ENCODE measurements around the gene FBLN1.
"Not testable (repeated sequence)": the region's sequence is repeated elsewhere in the genome, so short reads cannot be mapped to it uniquely, and the experiment has no call there.

The FBLN1 gene

DNA sequence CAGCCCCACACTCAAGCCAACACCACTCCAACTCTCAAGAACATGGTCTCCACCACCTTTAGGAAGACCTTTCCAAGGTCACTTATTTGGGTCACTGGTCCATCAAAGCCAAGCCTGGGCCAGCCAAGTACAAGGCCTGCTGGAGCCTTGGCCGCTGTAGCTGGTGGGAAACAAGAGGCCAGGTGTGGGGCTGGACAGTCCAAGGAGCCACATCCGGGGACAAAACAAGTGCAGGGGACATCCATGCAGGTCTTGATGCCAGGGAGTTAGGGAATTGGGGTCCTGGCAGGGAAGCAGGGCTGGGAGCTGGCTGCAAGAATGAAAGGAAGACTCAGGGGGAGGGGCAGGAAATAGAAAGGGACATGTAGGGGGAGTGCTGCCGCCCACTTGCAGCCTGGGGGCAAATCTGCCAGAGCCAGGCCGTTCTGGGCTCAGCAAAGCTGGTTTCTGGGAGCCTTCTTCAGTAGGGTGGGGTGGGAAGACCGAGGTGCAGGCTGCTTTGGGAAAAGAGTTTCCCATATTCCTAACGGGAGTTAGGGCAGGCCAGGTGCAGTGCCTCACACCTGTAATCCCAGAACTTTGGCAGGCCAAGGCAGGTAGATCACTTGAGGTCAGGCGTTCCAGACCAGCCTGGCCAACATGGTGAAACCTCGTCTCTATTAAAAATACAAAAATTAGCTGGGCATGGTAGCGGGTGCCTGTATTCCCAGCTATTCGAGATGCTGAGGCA, 99.5 kb downstream of the FBLN1 start:
- CTCF ChIA-PET = interaction anchor here (0.8 kb wide), 1 partner anchor 1391 kb away, joined by 3 read pairs; no protein-coding TSS in a partner anchor
- DNase-seq = no peak
- peaks cover 38% of the 10 kb centered on the region for H3K27me3 Mint-ChIP-seq
- no peaks in the 10 kb centered on the region for H3K9me3 Mint-ChIP-seq
- no peak overlapping the region for H3K4me3 Mint-ChIP-seq
- no peaks in the 10 kb centered on the region for H3K4me1 Mint-ChIP-seq
- H3K27ac Mint-ChIP-seq = no peak overlapping the region
- H3K36me3 Mint-ChIP-seq = no peaks in the 10 kb centered on the region

DNA sequence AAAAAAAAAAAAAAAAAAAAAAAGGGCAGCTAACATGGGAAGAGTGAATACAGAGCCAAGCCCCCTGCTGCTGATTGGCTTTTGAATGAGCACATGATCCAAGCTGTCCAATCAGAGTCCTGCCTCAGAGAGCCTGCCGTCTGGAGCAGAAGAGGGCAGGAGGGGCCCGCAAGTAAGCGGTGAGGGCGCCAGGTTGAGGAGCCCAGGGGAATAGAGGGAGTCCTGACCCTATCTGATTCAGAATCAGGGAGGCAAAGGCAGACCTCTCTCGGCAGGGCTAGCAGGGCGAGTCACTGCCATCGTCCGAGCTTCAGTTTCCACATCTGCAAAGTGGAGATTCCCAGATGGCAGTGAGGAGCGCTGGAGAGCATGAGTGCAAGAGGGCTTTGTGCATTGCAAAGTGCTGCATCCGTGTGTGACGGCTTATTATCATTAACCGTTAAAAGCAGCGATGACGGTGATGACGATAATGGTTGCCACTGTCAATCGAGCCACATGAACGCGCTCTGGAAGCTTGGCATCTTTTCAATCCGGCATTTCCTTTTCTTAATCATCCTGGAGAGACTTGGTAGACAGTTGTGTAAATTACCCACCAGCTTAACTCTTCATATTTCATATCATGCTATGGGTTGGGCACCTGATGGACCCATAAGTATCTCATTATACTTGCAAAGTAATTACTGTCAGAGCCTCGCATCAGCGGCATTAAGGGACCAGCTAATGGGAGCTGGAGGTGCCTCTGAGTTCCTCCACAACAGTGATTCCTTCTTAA, 100.3 kb downstream of the FBLN1 start:
- Mint-ChIP-seq H3K9me3 (no peaks in the 10 kb centered on the region), H3K4me1 (no peaks in the 10 kb centered on the region), H3K4me3 (no peak overlapping the region), H3K27me3 (peaks cover 38% of the 10 kb centered on the region), H3K36me3 (no peaks in the 10 kb centered on the region), H3K27ac (no peak overlapping the region)
- DNase-seq = no peak
- CTCF ChIA-PET = interaction anchor here (0.8 kb wide), 1 partner anchor 1391 kb away, joined by 3 read pairs; no protein-coding TSS in a partner anchor

GRCh38 chr22:45603619-45604018, 100.9 kb downstream of the FBLN1 start:
- CTCF ChIA-PET = no interaction called here
- Mint-ChIP-seq H3K4me1 (peaks cover 4% of the 10 kb centered on the region), H3K9me3 (no peaks in the 10 kb centered on the region), H3K36me3 (no peaks in the 10 kb centered on the region), H3K27me3 (peaks cover 38% of the 10 kb centered on the region), H3K27ac (no peak overlapping the region), H3K4me3 (no peak overlapping the region)
- DNase-seq = no peak

GRCh38 chr22:45608045-45608444, 105.4 kb downstream of the FBLN1 start:
- CTCF ChIA-PET, H3K36me3 Mint-ChIP-seq, H3K9me3 Mint-ChIP-seq, H3K4me3 Mint-ChIP-seq, H3K27ac Mint-ChIP-seq, DNase-seq: not testable (repeated sequence)
- Mint-ChIP-seq H3K4me1 (peaks cover 12% of the 10 kb centered on the region), H3K27me3 (peaks cover 25% of the 10 kb centered on the region)

- Mint-ChIP-seq H3K27ac (peak overlapping the region; percentile 79), H3K27me3 (peaks cover 21% of the 10 kb centered on the region), H3K36me3 (no peaks in the 10 kb centered on the region), H3K4me3 (no peak overlapping the region), H3K9me3 (no peaks in the 10 kb centered on the region), H3K4me1 (peaks cover 12% of the 10 kb centered on the region)
- no peak for DNase-seq
- CTCF ChIA-PET = no interaction called here
Measured at GRCh38 chr22:45608763-45609180, 106.1 kb downstream of the FBLN1 start.

DNA sequence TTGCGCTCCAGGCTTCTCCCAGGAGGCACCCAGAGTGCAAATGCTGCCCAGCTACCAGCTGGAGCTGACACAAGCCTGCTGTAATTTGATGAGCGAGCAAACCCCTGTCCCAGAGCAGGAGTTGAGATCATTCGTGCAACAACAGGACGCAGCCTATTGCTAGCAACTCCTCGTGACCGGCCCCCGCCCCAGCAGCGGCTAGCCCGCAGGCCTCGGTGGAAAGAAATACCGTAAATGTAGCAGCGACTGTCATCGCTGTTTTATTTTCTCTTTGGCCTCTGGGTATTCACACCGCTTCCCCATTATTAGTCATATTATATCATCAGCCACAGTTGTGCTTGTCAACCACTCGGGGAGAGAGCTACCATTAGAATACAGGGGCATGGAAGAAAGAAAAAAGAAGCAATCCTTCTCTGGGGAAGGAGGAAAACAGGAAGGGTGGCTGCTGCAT, 109.8 kb downstream of the FBLN1 start:
- H3K36me3 Mint-ChIP-seq = no peaks in the 10 kb centered on the region
- H3K4me1 Mint-ChIP-seq = peaks cover 12% of the 10 kb centered on the region
- no peak overlapping the region for H3K4me3 Mint-ChIP-seq
- CTCF ChIA-PET = interaction anchor here (1.4 kb wide), 1 partner anchor 35 kb away, joined by 3 read pairs; no protein-coding TSS in a partner anchor
- peak overlapping the region; percentile 75 for H3K27ac Mint-ChIP-seq
- H3K9me3 Mint-ChIP-seq = no peaks in the 10 kb centered on the region
- peak; percentile 35 for DNase-seq
- peaks cover 13% of the 10 kb centered on the region for H3K27me3 Mint-ChIP-seq

GRCh38 chr22:45612940-45613339, 110.3 kb downstream of the FBLN1 start:
- Mint-ChIP-seq H3K36me3 (no peaks in the 10 kb centered on the region), H3K4me1 (peaks cover 12% of the 10 kb centered on the region), H3K27ac (peak overlapping the region; percentile 75), H3K9me3 (no peaks in the 10 kb centered on the region), H3K4me3 (no peak overlapping the region), H3K27me3 (peaks cover 13% of the 10 kb centered on the region)
- CTCF ChIA-PET = interaction anchor here (1.4 kb wide), 1 partner anchor 36 kb away, joined by 3 read pairs; no protein-coding TSS in a partner anchor
- no peak for DNase-seq

DNA sequence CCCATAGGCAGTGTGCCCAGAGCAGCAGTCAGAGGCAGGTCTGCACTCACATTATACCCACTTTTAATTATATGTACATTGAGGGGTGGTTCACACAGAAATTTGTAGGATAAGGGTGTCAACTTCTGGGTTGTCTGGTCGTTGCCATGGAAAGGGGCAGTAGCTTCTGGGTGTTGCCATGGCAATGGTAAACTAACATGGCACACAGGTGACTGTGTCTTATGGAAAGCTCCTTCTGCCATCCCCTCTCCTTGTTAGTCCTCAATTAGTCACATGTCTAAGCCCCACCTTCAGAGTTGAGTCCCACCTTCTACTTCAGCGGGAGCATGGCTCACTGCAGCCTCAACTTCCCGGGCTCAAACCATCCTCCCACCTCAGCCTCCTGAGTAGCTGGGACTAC, 112.7 kb downstream of the FBLN1 start:
- DNase-seq = no peak
- Mint-ChIP-seq H3K9me3 (peaks cover 2% of the 10 kb centered on the region), H3K36me3 (no peaks in the 10 kb centered on the region), H3K27ac (no peak overlapping the region), H3K4me3 (no peak overlapping the region), H3K27me3 (peaks cover 7% of the 10 kb centered on the region), H3K4me1 (peaks cover 8% of the 10 kb centered on the region)
- CTCF ChIA-PET = no interaction called here

DNA sequence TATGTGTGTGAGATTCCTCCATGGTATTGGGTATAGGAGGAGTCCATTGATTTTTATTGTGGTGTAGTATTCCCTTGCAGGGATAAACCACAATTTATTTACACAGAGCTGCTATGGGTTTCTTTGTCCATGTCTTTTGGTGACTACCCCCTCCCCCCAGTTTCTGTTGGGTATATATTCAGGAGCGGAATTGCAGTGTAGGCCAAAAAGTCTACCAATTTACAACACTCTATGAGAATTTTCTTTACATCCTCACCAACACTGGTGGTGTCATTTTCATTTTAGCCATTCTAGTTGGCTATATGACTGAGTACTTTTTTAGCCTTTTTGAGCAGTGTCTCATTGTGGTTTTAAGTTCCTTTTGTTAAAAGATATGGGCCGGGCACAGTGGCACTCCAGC, 113.7 kb downstream of the FBLN1 start:
- H3K27ac Mint-ChIP-seq = no peak overlapping the region
- DNase-seq = no peak
- H3K9me3 Mint-ChIP-seq = peaks cover 2% of the 10 kb centered on the region
- H3K4me1 Mint-ChIP-seq = peaks cover 8% of the 10 kb centered on the region
- no peaks in the 10 kb centered on the region for H3K36me3 Mint-ChIP-seq
- H3K27me3 Mint-ChIP-seq = peaks cover 7% of the 10 kb centered on the region
- H3K4me3 Mint-ChIP-seq = no peak overlapping the region
- CTCF ChIA-PET = no interaction called here

DNA sequence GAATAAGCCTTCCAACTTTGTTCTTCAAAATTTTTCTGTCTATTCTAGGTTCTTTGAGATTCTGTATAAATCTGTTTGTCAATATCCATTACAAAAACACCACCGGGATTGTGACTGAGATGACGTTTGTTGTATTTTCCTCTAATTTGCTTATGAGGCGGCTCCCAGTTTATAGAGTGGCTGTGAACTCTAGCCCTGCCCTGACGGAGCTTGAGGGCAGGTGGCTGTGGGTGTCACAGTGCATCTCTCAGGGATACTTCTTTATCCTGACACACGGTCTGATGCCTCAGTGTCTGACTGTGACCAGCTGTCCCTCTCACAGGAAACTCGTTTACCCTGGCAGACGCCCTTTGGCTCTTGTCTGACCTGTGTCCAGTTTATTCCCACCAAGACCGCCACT, 115.3 kb downstream of the FBLN1 start:
- Mint-ChIP-seq H3K36me3 (no peaks in the 10 kb centered on the region), H3K27me3 (peaks cover 7% of the 10 kb centered on the region), H3K9me3 (peaks cover 2% of the 10 kb centered on the region), H3K4me3 (no peak overlapping the region), H3K4me1 (peaks cover 4% of the 10 kb centered on the region), H3K27ac (no peak overlapping the region)
- CTCF ChIA-PET = no interaction called here
- no peak for DNase-seq

GRCh38 chr22:45620706-45621105, 118.0 kb downstream of the FBLN1 start:
- CTCF ChIA-PET = no interaction called here
- no peak for DNase-seq
- H3K4me3 Mint-ChIP-seq = no peak overlapping the region
- H3K4me1 Mint-ChIP-seq = peaks cover 4% of the 10 kb centered on the region
- no peaks in the 10 kb centered on the region for H3K36me3 Mint-ChIP-seq
- peaks cover 2% of the 10 kb centered on the region for H3K9me3 Mint-ChIP-seq
- peaks cover 11% of the 10 kb centered on the region for H3K27me3 Mint-ChIP-seq
- no peak overlapping the region for H3K27ac Mint-ChIP-seq

DNA sequence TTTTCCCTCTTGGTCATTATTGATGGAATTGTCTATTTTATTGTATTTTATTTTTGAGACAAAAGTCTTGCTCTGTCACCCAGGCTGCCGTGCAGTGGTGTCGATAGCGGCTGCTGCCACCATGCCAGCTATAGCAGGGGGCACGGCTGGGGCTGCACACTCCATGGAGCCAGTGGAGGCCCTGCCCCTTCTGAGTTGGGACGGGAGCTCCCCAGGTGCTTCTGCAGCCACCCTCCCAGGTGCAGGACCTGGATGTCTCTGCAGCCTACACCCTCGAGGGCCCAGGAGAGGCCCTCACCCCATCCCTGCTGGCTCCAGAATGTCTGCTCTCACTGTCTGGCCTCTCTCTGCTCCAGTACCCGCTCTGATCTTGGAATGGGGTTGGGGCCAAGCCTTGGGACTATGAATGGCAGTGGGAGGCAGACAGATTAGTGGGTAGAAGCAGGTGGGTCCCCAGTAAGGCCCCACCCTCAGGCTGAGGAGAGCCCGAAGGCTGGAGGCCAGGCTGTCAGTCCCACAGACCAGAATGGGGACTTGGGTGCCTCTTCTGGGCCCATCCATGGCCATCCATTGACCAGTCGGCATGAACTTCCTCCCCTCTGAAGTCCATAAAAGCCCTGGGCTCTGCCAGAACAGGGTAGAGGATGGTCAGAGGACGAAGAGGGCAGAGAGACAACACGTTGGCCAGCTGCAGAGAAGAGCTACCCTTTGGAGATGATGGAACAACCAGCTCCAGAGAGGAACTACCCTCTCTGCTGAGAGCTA, 119.3 kb downstream of the FBLN1 start:
- Mint-ChIP-seq H3K27me3 (peaks cover 13% of the 10 kb centered on the region), H3K27ac (no peak overlapping the region), H3K4me3 (no peak overlapping the region), H3K36me3 (no peaks in the 10 kb centered on the region), H3K9me3 (peaks cover 2% of the 10 kb centered on the region), H3K4me1 (peaks cover 4% of the 10 kb centered on the region)
- CTCF ChIA-PET = no interaction called here
- no peak for DNase-seq

DNA sequence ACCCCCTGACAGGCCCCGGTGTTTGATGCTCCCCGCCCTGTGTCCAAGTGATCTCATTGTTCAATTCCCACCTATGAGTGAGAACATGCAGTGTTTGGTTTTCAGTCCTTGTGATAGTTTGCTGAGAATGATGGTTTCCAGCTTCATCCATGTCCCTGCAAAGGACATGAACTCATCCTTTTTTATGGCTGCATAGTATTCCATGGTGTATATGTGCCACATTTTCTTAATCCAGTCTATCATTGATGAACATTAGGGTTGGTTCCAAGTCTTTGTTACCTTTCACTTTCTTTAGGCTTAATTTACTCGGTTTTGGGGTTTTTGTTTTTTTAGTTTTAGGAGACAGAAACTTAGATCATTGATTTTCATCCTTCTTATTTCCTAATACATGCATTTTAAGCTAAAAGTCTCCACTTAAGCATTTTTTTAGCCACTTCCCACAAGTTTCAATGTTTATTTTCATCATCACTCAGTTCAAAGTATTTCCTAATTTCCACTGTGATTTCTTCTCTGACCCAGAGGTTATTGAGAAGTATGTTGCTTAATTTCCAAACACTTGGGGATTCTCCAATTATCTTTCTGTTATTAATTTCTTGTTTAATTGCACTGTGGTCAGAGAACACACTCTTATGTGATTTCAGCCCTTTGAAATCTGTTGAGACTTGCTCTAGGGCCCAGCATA, 120.9 kb downstream of the FBLN1 start:
- H3K27ac Mint-ChIP-seq = not testable (repeated sequence)

GRCh38 chr22:45626198-45626651, 123.5 kb downstream of the FBLN1 start:
- Mint-ChIP-seq H3K4me1 (no peaks in the 10 kb centered on the region), H3K27me3 (peaks cover 33% of the 10 kb centered on the region), H3K36me3 (no peaks in the 10 kb centered on the region), H3K27ac (no peak overlapping the region), H3K4me3 (no peak overlapping the region), H3K9me3 (no peaks in the 10 kb centered on the region)
- CTCF ChIA-PET = no interaction called here
- DNase-seq = no peak

More for the DNA sequence above, 120.9 kb downstream of the FBLN1 start:
- H3K4me1 Mint-ChIP-seq, H3K4me3 Mint-ChIP-seq, DNase-seq, CTCF ChIA-PET, H3K9me3 Mint-ChIP-seq, H3K36me3 Mint-ChIP-seq: not testable (repeated sequence)
- H3K27me3 Mint-ChIP-seq = peaks cover 15% of the 10 kb centered on the region

All from activated naive CD4-positive, alpha-beta T cell treated with anti-CD3 and anti-CD28 coated beads, Interleukin-2, amount 10 ng/mL, durations not matched to agents 7 days and 5 days (primary cell).